Stimulated activated CD4-positive, alpha-beta T cell treated with anti-CD3 and anti-CD28 coated beads, Interleukin-1b, Interleukin-23, amount 100 ng/mL, for 4 hours (primary cell): ENCODE results near the gene MMEL1.

Source experiments
- DNase-seq, 2 donors: peaks; one replicate each; pipeline ENCODE4 v3.0.0-alpha.2; 2020; ENCODE audit warnings: low read depth in 2 of 2

The MMEL1 gene

GRCh38 chr1:2544093-2544874 is 88.5 kb downstream of the MMEL1 start:
- no peak for DNase-seq

- no peak for DNase-seq
Observed at GRCh38 chr1:2543543-2544092, 89.2 kb downstream of the MMEL1 start.

GRCh38 chr1:2542246-2542915 is 90.4 kb downstream of the MMEL1 start:
- DNase-seq, result no peak

GRCh38 chr1:2541619-2542245 is 91.1 kb downstream of the MMEL1 start:
- no peak for DNase-seq

DNA sequence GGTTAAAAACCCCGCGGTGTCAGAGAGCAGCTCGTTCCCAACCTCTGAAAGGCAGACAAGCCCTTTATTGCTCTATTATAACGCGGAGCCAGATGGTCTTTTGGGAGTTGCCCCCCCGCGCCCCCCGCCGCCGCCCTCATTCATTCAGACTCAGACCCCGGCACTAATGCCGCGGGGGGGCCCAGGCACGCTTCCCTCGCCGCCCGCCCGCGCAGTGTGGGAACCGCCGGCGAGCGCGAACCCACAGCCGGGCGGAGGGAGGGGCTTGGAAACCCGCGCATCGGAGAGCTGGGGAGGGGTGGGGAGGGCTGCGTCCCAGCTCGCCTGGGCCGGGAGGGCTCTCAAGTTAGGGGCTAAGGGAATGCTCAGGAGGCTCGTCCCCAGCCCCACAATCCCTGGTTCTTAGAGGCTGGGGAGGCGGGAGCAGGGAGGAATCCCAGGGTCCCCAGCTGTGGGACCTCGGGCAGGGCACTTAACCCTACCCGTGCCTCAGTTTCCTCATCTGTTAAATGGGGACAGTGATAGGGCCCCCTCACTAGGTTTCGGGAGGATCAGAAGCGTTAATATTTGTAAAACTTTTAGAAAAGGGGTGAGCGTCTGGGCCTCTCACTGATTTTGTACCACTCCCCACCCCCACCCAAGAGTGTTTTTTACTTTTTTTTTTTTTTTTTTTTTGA is 91.9 kb downstream of the MMEL1 start:
- no peak for DNase-seq
